GM18951 (cell line): ENCODE results near the gene FKBP10.

ENCODE experiments used
- POLR2A ChIP-seq: IDR thresholded peaks from 4 replicates; pipeline ENCODE4 v1.6.1; 2011; ENCODE audit warnings: mild to moderate bottlenecking; ENCODE audit not compliant: insufficient read length, insufficient read depth; ENCODE audit errors: extremely low read depth
- in situ Hi-C: fragments of 300-500 bp; cut with MboI; formaldehyde crosslinking; loops from one replicate; pipeline ENCODE4 v1.12.0; 2022; ENCODE audit warnings: low sequenced_read_pairs, mixed read lengths, inconsistent platforms; ENCODE audit not compliant: unreplicated experiment

The FKBP10 gene

GRCh38 chr17:41810659-41811548, 1.9 kb upstream of the FKBP10 start:
- in situ Hi-C loops = no loop called here
- TF ChIP-seq POLR2A = no peak

GRCh38 chr17:41811549-41812380, 1.0 kb upstream of the FKBP10 start, which contains the start of gene P3H4:
P3H4 (minus strand) TSS chr17:41811949; CDS start chr17:41811915, 34 bp downstream.
- no peak for TF ChIP-seq POLR2A
- in situ Hi-C loops = no loop called here

GRCh38 chr17:41813152-41813680, 412 bp downstream of the FKBP10 start:
- in situ Hi-C loops = no loop called here

GRCh38 chr17:41813699-41814124, 908 bp downstream of the FKBP10 start:
- in situ Hi-C loops = no loop called here
- TF ChIP-seq POLR2A = no peak

More at GRCh38 chr17:41813152-41813680, 412 bp downstream of the FKBP10 start:
- TF ChIP-seq POLR2A = no peak

- no peak for TF ChIP-seq POLR2A
- in situ Hi-C loops = no loop called here
These were observed 1.4 kb downstream of the FKBP10 start for GRCh38 chr17:41814195-41814594.

GRCh38 chr17:41816637-41817320, 4.0 kb downstream of the FKBP10 start:
- in situ Hi-C loops = no loop called here
- no peak for TF ChIP-seq POLR2A

- no peak for TF ChIP-seq POLR2A
- in situ Hi-C loops = no loop called here
These were observed 5.2 kb downstream of the FKBP10 start for GRCh38 chr17:41818024-41818423.

GRCh38 chr17:41821776-41822175, 9.0 kb downstream of the FKBP10 start:
- TF ChIP-seq POLR2A = no peak
- in situ Hi-C loops = no loop called here

- no peak for TF ChIP-seq POLR2A
- in situ Hi-C loops = no loop called here
These were observed 9.7 kb downstream of the FKBP10 start for GRCh38 chr17:41822216-41823140.

- in situ Hi-C loops = no loop called here
These were observed 10.3 kb downstream of the FKBP10 start for GRCh38 chr17:41823141-41823524.

GRCh38 chr17:41823580-41823979, 10.8 kb downstream of the FKBP10 start:
- TF ChIP-seq POLR2A = no peak
- in situ Hi-C loops = no loop called here

More at GRCh38 chr17:41823141-41823524, 10.3 kb downstream of the FKBP10 start:
- TF ChIP-seq POLR2A = no peak

GRCh38 chr17:41824086-41824485, 11.3 kb downstream of the FKBP10 start:
- TF ChIP-seq POLR2A = no peak
- in situ Hi-C loops = no loop called here
